Calu3 (cell line): ENCODE results near the gene SRL. TPM values are rescaled to one million over a fixed set of nuclear protein-coding genes. Genes with fewer than 3 reads are reported as not detected.

ENCODE experiments used
- BruUV-seq: library from RNA; stranded (reverse); fragments of 400-500 nt; replicated peaks from 2 replicates; lab custom pipeline; 2021; lab: Mats Ljungman, UMichigan
- CTCF ChIA-PET: fragments of 300-600 bp; sonication (Branson Sonifier 250); formaldehyde crosslinking; loops from one replicate; lab custom pipeline; 2022; ENCODE audit warnings: antibody characterized with exemption; lab: Charles Lee
- DNase-seq: peaks from one replicate; pipeline ENCODE4 v3.0.0; 2022
- H3K27ac Mint-ChIP-seq: one replicate; pipeline ENCODE4 v1.8.0; 2022; ENCODE audit warnings: mixed read lengths; ENCODE audit not compliant: unreplicated experiment
- H3K27me3 Mint-ChIP-seq: one replicate; pipeline ENCODE4 v1.8.0; 2022; ENCODE audit warnings: mixed read lengths; ENCODE audit not compliant: unreplicated experiment
- H3K36me3 Mint-ChIP-seq: one replicate; pipeline ENCODE4 v1.8.0; 2022; ENCODE audit warnings: mild to moderate bottlenecking, moderate library complexity, mixed read lengths; ENCODE audit not compliant: insufficient read depth, unreplicated experiment
- H3K4me1 Mint-ChIP-seq: one replicate; pipeline ENCODE4 v1.8.0; 2022; ENCODE audit warnings: mild to moderate bottlenecking, low read depth, mixed read lengths; ENCODE audit not compliant: unreplicated experiment
- H3K4me3 Mint-ChIP-seq: one replicate; pipeline ENCODE4 v1.8.0; 2022; ENCODE audit warnings: mild to moderate bottlenecking, low read depth, moderate library complexity, mixed read lengths; ENCODE audit not compliant: unreplicated experiment
- H3K9me3 Mint-ChIP-seq: one replicate; pipeline ENCODE4 v1.8.0; 2022; ENCODE audit warnings: low read depth, mixed read lengths; ENCODE audit not compliant: unreplicated experiment
- CTCF ChIP-seq: fragments of 200-600 bp; IDR thresholded peaks from one replicate; pipeline ENCODE4 v1.8.0; 2022; ENCODE audit warnings: antibody characterized with exemption; ENCODE audit not compliant: unreplicated experiment
- intact Hi-C: fragments of 100-400 bp; cut with micrococcal nuclease; formaldehyde crosslinking; loops from one replicate; pipeline ENCODE4 v1.10.0; 2022; ENCODE audit not compliant: unreplicated experiment
- total RNA-seq: library from RNA; stranded (reverse); gene quantifications from 2 replicates; pipeline ENCODE4 v1.2.3, GENCODE V29; 2022

SRL gene
- total RNA-seq, 1 experiment from 2014 or later = not detected

DNA sequence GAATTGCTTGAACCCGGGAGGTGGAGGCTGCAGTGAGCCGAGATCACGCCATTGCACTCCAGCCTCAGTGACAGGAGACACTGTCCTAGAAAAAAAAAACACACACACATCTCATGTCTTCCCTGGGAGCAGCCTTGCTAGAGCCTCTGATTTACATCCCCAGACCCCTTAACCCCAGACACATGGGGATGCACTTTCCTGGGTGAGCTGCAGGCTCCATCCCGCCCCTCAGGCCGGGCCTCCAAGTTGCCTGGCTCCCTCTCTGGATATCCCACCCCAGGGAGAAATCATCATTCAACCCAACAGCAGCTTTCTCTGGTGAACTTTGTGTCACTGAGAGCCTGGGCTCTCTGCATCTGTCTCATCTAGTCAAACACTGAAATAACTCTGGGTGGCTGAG lies 21.5 kb downstream of the SRL start:
- DNase-seq = no peak
- H3K9me3 Mint-ChIP-seq = no peaks in the 10 kb centered on the region
- H3K4me1 Mint-ChIP-seq = no peaks in the 10 kb centered on the region
- no peak overlapping the region for H3K27ac Mint-ChIP-seq
- TF ChIP-seq CTCF = no peak
- intact Hi-C loops = no loop called here
- CTCF ChIA-PET = interaction anchor here (1.7 kb wide), 1 partner anchor 33 kb away, joined by 7 read pairs; no protein-coding TSS in a partner anchor
- no peak overlapping the region for H3K4me3 Mint-ChIP-seq
- no TSS peak for BruUV-seq
- H3K36me3 Mint-ChIP-seq = no peaks in the 10 kb centered on the region
- no peaks in the 10 kb centered on the region for H3K27me3 Mint-ChIP-seq

GRCh38 chr16:4218202-4218601 lies 23.7 kb downstream of the SRL start:
- H3K4me3 Mint-ChIP-seq = no peak overlapping the region
- H3K9me3 Mint-ChIP-seq = no peaks in the 10 kb centered on the region
- no peak for TF ChIP-seq CTCF
- CTCF ChIA-PET = interaction anchor here (0.5 to 2.4 kb wide), 2 partner anchors 36 to 65 kb away, joined by 3 to 6 read pairs; no protein-coding TSS in a partner anchor
- H3K27me3 Mint-ChIP-seq = no peaks in the 10 kb centered on the region
- no peak overlapping the region for H3K27ac Mint-ChIP-seq
- intact Hi-C loops = no loop called here
- H3K4me1 Mint-ChIP-seq = peaks cover 11% of the 10 kb centered on the region
- DNase-seq = no peak
- peaks cover 10% of the 10 kb centered on the region for H3K36me3 Mint-ChIP-seq
- BruUV-seq = no TSS peak

DNA sequence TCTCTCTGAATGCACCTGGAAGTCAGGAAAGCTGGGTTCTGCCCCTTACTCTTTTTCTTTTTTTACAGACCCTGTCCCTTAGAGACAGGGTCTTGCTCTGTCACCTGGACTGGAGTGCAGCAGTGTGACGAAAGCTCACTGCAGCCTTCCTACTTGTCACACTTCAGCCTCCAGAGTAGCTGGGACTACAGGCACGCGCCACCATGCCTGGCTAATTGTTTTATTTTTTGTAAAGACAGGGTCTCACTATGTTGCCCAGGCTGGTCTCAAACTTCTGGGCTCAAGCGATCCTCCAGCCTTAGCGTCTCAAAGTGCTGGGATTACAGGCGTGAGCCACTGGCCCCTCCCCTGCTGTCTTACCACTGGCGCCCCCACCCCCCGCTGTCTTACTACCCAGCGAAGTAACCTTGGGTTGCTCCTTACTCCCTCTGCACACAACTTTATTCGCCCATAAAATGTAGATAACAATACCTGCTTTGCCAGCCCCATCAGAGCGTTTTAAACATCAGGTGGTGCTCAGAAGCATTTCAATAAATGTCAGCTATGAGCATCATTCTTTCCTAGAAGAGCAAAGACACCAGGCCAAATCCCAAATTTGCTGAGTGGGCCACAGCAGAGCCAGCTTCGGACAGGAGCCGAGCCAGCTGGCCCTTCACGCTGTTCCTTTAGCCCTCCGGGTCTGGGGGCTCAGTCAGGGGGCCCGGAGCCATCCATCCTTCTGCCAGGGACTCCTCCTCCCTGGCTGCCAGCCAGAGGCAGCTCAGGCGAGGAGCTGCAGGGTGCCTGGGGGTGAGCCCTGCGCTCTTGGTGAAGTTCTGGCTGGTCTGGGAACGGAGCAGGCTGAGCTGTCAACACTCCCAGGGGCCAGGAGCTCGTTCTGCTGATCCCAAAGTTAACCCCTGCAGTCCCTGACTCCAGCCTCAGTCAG lies 24.4 kb downstream of the SRL start:
- DNase-seq = no peak
- Mint-ChIP-seq H3K27ac (no peak overlapping the region), H3K4me1 (peaks cover 18% of the 10 kb centered on the region), H3K9me3 (no peaks in the 10 kb centered on the region), H3K36me3 (peaks cover 16% of the 10 kb centered on the region), H3K4me3 (no peak overlapping the region), H3K27me3 (no peaks in the 10 kb centered on the region)
- TF ChIP-seq CTCF = no peak
- no TSS peak for BruUV-seq
- intact Hi-C loops = no loop called here
- CTCF ChIA-PET = interaction anchor here (0.5 to 2.4 kb wide), 3 partner anchors 36 to 65 kb away, joined by 3 to 6 read pairs (median 3); no protein-coding TSS in a partner anchor

DNA sequence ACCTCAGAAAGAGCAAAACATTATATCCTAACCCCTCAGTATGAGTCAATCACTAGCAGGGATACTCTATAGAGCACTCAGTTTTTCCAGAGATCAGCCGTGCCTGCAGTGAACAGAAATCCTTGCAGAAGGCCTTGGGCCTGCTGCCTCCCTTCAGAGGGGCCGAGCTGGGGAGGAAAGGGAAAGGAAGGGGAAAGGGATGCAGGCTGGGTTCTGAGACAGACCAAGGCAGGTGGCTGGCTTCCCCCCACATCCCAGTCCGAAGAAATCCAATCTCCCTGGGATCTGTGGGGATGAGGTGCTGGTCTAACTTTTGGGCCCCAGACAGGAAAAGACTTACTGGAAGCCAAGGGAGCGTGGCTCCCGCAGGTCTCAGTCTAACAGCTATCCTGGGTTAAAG lies 25.3 kb downstream of the SRL start:
- intact Hi-C loops = no loop called here
- H3K4me3 Mint-ChIP-seq = no peak overlapping the region
- no peaks in the 10 kb centered on the region for H3K27me3 Mint-ChIP-seq
- CTCF ChIA-PET = interaction anchor here (2.4 kb wide), 1 partner anchor 37 kb away, joined by 6 read pairs; no protein-coding TSS in a partner anchor
- H3K4me1 Mint-ChIP-seq = peaks cover 20% of the 10 kb centered on the region
- BruUV-seq = no TSS peak
- TF ChIP-seq CTCF = no peak
- no peak overlapping the region for H3K27ac Mint-ChIP-seq
- no peak for DNase-seq
- peaks cover 17% of the 10 kb centered on the region for H3K36me3 Mint-ChIP-seq
- no peaks in the 10 kb centered on the region for H3K9me3 Mint-ChIP-seq
